ENCODE results near the gene PIK3AP1.

PIK3AP1 gene

DNA sequence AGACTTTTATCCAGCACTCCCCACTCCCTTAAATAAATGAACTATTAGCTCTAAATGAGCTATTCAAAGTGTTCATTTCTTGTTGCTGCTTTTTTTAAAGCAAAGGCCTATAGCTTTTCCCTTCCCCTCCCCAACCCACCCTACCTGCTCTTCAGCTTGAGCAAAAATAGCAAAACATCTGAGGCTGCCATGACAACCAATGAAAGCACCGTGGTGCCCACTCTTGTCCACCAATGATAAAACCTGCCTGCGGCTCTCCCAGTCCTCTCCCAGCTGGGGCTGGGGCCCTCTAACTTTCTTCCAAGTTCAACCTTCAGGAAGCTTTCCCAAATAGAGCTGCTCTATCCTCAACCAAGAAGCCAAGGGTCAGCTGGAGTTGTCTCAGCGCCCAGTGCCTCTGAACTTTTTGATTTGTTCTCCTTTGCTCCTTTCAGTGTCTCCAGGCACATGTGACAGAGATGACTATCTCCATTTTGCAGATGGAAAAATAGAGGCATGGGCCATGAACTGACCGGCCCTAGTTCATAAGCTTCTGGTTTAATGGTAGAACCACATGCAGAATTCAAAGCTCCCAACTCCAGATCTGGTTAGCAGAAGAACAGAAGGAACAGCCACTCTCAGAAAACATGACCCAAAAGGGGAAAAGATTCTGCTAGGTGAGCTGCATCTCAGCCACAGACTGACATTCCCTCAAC, 47.7 kb downstream of the PIK3AP1 start:
- DNase-seq (ENCODE audit: low read depth in 2 of 2), result no peak

DNA sequence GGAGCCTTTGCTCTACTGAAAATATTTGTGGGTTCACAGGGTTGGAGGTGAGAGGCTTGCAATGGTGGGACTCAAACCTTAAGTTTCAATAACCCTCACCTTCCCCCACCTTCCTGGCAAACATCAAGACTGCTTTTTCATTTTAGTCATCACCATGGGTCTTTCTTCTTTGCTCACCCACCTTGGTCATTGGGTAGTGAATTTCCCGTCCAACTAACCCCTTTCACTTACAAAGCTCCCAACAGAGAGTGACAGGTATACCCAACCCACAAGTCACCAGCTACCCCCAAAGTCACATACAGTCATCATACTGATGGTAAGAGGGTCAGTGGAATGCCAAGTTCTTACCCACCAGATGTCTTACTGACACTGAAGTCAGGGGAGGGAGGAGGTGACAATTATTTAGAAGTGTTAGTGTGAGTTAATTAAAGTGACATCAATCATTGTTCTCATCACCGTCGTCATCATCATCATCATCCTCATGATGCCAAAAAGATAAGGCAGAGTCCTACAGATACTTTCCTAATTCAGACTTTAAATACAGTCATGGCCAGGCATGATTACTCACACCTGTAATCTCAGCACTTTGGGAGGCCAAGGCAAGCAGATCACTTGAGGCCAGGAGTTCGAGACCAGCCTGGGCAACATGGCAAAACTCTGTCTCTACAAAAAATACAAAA, 49.0 kb downstream of the PIK3AP1 start:
- DNase-seq (ENCODE audit: low read depth in 2 of 2), result no peak

DNA sequence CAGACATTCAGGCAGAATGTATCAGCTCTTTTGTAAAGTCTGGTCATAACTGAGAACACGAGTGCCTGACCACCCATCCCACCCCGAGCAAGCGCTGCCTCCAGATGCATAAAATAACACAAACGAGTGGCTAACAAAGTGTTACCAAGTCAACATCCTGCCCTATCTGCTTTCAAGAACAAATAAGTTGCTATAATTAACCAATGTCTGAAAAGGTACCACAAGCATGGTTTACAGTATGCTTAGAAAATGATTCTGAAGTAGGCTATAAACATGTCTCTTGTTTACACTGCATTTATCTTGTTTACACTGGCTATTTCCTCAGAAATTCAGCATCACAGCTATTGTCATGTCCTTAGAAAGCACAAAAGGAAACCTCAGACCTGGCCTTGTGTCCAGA, 49.5 kb downstream of the PIK3AP1 start:
- DNase-seq (ENCODE audit: low read depth in 2 of 2), result no peak

DNA sequence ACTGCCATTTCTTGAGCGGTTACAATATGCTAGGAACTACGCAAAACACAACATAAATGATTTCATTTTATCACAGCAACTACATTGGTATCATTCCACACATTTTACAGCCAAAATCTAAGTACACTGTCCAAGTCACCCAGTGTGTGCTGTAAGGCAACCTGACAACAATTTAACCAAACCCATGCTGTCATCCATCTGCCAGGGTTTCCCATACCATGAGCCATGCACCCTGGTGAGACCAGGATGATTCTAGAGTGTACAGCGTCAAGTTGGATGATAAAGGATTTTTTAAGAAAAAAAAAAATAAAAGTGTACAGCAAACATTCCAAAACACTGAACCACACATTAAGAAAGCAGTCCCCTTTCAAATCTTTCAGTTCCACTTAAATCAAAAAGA, 52.9 kb downstream of the PIK3AP1 start:
- DNase-seq (ENCODE audit: low read depth in 2 of 2), result no peak

DNA sequence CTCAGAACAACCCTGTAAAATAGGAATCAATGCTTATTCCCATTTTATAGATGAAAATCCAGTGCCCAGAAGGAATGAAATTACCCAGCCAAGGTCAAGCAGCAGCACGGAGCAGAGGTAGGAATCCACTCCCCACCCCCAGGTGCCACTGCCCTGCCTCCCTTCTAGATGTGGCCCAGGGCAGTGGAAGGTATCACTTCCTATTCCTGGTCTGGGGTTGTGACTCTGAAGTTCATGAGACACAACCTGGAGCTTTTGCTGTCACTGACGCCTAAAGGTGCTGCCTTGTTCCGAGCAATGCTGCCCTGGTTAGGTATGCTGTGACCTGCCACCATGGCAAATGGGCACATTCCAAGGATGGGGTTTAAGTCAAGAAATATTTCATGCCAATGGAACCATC, 53.6 kb downstream of the PIK3AP1 start:
- DNase-seq (ENCODE audit: low read depth in 2 of 2), result no peak

DNA sequence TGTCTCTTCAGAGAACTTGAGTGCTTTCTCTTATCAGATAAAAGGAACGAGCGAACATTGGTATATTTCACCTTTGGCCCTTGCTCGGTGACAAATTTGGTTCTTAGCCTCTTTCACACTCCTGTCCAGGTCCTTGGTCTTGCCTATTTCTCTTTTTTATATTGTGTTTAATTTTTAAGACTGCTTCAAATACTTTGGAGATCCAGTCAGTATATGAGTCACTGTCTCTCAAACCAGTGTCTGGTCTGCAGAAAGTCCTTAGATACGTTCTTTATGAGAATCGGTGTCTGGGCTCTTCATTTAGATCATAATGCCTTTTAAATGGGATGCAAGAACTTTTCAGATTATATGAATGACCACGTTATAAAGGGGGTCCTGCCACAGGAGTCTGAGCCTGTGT, 55.0 kb downstream of the PIK3AP1 start:
- no peak for DNase-seq (ENCODE audit: low read depth in 2 of 2)

DNA sequence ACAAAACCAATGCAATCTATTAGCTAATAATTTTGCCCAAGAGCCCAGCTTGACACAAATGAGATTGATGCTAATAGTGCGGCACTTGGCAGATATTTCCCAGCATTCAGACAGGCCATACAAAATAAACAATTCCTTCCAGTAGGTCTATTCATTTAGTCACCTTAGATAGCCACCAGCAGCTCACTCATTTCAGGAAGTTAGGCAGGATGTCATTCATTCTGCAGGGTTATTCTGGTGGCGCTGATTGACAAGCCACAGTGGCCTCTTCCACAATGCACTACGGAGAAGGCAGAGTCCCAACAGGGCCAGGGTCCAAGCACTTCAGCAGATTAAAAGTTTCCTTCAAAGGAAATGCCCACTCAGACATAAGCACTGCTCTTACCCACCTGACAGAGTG, 55.8 kb downstream of the PIK3AP1 start:
- DNase-seq (ENCODE audit: low read depth in 2 of 2), result no peak

DNA sequence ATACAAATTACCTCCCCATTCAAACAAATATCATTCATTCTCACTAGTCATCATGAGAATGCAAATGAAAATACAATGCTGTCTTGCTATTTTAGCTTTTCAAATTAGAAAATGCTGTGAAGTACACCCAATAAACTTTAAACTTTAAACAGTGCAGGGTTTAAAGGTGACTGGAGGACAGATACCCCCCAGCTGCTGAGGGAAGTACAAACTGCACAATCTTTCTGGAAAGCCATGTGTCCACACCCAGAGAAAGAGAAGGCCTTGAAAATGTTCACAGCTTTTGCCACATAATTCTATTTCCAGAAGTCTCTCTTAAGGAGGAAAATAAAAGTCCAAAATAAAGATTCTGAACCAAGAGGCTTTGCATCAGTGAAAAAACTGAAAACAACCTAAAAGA, 56.5 kb downstream of the PIK3AP1 start:
- no peak for DNase-seq (ENCODE audit: low read depth in 2 of 2)

DNA sequence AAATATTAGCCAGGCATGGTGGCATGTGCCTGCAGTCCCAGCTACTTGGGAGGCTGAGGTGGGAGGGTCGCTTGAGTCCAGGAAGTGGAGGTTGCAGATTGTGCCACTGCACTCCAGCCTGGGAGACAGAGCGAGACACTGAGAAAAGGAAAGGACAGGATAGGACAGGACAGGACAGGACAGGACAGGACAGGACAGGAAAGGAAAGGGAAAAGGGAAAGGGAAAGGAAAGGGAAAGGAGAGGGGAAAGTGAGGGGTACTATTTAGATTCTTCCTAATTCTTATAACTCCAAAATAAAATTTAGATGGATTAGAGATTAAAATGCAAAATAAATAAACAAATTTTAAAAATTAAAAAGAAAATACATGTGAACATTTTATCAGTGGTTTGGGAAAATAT, 58.7 kb downstream of the PIK3AP1 start:
- DNase-seq (ENCODE audit: low read depth in 2 of 2), result no peak

DNA sequence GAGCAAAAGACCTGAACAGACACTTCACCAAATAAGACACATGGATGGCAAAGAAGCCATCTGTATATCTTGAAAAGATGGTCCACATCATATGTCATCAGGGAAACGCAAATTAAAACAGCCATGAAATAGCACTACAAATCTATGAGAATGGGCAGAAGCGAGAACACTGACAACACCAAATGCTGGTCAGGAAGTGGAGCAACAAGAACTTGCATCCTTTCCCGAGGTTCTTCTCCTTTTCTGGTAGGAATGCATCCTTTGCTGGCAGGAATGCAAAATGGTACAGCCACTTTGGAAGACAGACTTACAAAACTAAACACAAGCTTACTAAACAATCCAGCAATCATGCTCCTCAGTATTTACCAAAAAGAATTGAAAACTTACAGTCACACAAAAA, 60.0 kb downstream of the PIK3AP1 start:
- no peak for DNase-seq (ENCODE audit: low read depth in 2 of 2)

DNA sequence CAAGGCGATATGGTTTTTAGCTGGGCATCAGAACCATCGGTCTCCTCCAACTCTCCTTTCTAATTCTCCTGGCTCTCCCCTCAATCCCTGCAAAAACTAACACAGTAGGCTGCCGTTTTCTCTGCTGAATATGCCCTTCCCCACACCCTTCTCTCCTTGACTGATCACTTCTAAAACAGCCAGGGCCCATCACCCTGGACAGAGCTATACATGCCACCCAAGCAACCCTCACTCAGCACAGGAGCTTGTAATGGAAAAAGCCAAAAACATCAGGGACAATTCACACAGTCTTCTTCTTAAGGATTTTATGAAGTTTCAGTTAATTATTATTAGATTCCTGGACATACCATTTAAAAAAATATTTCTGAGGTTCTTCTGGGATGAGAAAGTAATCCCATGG, 61.5 kb downstream of the PIK3AP1 start:
- no peak for DNase-seq (ENCODE audit: low read depth in 2 of 2)

DNA sequence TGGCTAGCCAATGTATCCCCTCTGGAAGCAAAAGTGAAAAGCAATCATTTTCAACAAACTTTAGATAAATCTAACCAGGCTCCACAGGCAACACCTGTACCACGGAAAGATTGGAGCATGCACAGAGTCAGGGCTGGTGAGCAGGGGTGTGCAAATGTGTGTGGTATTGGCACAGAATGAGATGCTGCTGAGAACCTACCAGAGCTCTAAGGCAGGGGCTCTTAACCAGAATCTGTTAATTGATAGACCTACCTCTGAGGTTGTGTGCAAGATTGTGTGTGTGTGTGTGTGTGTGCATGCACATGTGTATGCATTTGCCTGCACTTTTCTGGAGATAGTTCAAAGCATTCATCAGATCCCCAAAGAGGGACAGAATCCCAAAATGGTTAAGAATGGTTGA, 62.9 kb downstream of the PIK3AP1 start:
- no peak for DNase-seq (ENCODE audit: low read depth in 2 of 2)

DNA sequence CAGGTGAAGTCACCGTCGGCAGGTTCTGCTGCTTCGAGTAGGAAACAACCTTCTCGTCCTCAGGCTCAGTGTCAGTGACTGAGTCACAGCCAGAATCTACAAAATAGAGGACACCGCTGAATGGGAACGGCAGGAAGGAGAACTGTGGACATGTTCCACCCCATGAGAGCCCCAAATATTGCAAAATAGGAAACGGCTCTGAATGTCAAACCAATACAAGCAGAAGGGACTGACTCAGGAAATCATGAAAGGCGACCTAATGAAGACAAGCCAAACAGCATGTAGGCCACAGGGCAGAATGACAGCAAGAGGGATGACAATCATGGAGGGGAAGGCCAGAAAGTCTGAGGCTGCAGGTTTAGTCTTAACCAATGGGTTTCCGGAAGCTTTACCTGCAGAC, 63.5 kb downstream of the PIK3AP1 start:
- no peak for DNase-seq (ENCODE audit: low read depth in 2 of 2)

DNA sequence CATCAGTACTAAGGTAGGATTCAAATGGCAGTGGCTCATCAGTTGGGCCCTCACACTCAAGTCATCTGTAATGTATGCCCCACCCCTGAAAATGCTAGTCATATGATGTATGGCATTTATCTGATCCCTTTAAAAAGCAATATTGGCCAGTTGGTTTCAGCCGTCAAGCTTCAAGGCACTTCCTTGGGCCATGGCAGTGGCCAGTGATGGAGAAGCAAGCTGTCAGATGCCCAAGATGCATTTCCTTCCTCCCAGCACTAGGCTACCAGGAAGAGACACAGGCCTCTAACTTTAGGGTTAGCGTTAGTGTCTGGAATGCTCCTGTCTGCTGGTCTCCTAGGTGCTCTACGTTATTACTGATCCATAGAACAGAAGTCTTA, 64.1 kb downstream of the PIK3AP1 start:
- no peak for DNase-seq (ENCODE audit: low read depth in 2 of 2)

DNA sequence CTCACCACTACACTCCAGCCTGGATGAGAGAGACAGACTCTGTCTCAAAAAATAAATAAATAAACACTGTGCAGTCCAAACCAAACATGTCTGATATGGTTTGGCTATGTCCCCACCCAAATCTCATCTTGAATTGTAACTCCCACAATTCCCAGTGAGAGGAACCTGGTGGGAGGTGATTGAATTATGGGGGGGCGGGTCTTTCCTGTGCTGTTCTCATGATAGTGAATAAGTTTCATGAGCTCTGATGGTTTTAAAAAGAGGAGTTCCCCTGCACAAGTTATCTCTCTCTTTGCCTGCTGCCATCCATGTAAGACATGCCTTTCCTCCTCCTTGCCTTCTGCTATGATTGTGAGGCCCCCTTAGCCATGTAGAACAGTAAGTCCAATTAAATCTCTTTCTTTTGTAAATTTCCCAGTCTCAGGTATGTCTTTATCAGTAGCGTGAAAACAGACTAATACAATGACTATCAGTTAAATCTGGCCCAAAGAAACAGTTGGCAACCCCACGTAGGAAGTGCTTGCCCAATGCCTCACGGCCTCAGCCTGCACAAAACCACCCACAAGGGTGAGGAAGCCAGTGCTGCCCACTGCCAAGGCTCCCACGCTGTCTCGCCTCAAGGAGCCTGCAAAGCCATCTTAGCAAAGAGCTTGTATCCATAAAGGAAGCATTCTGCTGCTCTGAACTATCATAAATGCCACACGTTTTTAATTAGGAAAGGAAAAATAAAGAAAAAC, 64.7 kb downstream of the PIK3AP1 start:
- DNase-seq (ENCODE audit: low read depth in 2 of 2), result no peak

DNA sequence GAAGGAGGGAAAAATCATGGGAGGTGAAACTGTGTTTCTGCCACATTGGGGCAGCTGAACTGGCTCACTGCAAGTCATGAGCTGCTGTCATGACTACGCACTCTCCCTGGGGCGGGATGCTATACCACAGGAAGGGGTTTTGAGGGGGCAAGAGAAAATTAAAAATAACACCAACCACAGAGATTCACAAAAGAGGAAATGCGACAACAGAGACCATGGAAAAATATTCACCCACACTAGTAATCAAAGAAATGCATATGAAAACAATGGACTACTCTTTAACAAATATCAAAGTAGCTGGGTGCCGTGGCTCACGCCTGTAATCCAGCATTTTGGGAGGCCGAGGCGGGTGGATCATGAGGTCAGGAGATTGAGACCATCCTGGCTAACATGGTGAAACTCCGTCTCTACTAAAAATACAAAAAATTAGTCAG, 68.3 kb downstream of the PIK3AP1 start:
- peak; percentile 25 to 48 for DNase-seq (ENCODE audit: low read depth in 2 of 2)

DNA sequence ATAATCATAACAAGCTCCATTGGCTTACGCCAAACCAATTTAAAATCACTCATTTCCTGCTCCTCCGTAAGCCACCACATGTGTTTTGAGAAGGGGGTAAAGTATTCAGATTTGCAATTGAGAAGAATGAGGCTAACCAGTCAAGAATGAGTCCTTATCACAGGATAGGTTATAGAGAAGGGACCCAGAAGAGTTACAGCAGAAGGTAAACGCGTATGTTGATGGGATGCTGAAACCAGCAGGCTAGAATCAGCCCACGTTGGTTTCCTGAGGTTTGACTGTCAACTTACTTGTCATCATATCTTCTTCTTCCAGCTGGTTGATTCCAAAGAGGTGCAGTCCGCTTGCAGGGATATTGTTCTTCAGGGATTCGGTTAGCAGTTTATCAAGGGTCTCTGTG, 69.4 kb downstream of the PIK3AP1 start:
- no peak for DNase-seq (ENCODE audit: low read depth in 2 of 2)

DNA sequence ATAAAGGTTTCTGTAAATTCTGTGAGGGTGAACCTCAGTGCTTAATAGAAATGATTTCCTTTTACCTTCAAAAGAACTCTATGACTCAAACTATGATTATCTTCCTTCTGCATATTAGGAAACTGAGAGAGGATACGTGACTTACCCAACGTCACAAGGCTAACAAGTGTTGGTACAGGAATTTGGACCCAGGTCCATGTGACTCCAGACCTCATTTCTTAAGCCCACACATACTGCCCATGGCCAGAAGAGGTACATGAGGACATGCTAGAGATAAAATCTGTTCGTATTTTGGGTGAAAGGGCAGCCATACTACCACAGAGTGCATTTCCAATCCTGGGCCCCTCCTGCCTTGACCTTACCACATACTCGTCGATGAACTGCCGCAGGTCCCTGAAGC, 72.0 kb downstream of the PIK3AP1 start:
- no peak for DNase-seq (ENCODE audit: low read depth in 2 of 2)

DNA sequence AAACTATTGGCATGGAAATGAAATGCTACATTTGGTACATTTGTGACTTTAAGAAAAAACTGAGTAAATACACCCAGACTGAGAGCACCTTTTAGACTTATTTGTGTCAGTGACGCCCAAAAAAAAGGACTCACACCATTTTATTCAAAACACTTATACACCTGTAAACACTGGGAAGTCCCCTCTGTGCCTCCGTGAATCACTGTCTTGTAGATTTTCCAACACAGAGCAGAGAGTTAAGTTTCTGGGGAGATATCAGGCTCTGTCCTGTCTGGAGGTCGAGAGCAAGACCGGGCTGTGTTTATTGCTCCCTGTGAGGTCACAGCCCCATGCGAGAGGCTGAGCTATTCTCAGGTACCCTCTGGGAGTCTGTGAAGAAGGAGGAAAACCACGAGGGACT, 72.8 kb downstream of the PIK3AP1 start:
- DNase-seq (ENCODE audit: low read depth in 2 of 2), result no peak

DNA sequence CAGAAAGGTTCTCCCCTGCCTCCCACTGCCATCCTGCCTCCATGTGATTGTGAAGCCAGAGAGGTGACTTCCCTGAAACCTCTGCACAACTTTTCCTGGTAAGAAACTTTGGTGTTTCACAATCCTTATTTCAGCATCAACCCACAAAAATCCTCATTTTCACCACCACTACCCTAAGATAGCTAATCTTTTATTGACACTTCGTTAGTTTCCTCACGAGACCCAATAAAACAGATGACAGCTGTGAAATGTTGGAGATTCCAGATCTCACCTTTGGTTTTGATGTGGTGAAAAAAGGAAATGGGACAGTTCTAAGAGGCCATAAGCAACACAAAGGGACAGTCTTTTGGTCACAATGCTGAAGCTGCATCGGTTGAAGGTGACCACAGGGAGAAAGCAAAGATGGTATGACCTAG, 73.6 kb downstream of the PIK3AP1 start:
- no peak for DNase-seq (ENCODE audit: low read depth in 2 of 2)

DNA sequence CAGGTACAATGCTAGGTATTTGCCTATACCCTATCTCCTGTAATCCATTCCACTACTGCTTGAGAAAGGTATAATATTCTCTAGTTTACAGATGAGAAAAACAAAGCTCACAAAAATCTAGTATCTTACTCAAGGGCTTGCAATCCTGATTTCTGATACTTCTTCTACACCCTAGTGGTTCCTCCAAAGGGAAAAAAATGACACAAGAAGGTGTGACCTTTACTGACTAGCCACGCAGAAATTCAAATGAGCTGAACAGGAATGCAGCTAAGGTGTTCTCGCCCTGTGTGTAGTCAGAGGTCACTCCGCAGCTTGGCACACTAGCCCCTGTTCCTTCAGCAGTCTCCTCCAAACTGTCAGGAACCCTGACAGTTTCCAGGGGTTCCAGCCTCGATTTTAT, 74.0 kb downstream of the PIK3AP1 start:
- no peak for DNase-seq (ENCODE audit: low read depth in 2 of 2)

DNA sequence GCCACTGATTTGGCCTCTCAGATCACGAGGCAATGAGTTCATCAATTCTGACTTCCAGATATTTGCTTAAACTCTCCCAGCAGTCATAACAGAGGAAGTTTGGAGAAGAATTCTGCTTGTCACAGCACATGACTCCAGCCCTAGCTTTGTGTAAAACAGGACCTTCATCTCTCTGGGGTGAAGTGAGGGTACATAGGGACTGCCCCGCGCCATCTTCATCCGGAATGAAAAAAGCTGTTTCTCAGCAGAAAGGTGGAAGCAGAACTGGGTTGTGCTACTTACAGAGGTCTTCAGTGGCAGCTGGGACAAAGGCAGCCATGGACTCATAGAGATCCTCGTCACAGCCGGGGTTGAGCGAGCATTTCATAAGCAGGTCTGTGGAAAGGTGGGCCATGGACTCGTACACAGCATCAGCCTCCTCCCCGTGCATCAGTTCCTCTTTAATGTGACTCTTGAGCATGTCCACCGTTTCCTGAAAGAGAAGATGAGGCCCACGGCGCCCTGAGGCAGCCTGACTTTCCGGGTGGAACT, 75.1 kb downstream of the PIK3AP1 start:
- no peak for DNase-seq (ENCODE audit: low read depth in 2 of 2)

DNA sequence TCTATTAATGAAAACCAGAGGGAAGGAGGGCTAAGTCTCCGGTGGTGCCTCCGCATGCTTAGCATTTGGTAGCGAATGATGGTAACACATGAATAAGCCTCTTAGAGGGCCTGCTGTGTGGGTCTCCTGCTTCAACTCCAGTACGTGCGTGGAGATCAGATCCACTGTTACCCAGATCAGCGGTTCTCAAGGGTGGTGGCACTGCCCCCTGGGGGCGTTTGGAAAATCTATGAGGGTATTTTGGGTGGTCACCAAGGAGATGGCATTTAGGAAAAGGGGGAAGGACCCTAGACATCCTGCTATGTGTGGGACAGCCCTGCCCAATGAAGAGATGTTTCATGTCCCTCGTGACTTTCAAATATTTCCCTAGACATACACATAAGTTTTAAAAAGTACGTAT, 76.4 kb downstream of the PIK3AP1 start:
- DNase-seq (ENCODE audit: low read depth in 2 of 2), result no peak

Data from stimulated activated CD8-positive, alpha-beta memory T cell treated with anti-CD3 and anti-CD28 coated beads, Interleukin-15, amount 100 ng/mL, for 4 hours (primary cell).